GM18526 (cell line): ENCODE data around the gene ENG.
A peak's percentile ranks its signal among the peaks of the same experiment; 100 is the strongest.

Experiments used
- POLR2A ChIP-seq: IDR thresholded peaks from 3 replicates; pipeline ENCODE4 v1.6.1; 2011; ENCODE audit not compliant: insufficient read length; ENCODE audit errors: extremely low read depth

Gene ENG

DNA sequence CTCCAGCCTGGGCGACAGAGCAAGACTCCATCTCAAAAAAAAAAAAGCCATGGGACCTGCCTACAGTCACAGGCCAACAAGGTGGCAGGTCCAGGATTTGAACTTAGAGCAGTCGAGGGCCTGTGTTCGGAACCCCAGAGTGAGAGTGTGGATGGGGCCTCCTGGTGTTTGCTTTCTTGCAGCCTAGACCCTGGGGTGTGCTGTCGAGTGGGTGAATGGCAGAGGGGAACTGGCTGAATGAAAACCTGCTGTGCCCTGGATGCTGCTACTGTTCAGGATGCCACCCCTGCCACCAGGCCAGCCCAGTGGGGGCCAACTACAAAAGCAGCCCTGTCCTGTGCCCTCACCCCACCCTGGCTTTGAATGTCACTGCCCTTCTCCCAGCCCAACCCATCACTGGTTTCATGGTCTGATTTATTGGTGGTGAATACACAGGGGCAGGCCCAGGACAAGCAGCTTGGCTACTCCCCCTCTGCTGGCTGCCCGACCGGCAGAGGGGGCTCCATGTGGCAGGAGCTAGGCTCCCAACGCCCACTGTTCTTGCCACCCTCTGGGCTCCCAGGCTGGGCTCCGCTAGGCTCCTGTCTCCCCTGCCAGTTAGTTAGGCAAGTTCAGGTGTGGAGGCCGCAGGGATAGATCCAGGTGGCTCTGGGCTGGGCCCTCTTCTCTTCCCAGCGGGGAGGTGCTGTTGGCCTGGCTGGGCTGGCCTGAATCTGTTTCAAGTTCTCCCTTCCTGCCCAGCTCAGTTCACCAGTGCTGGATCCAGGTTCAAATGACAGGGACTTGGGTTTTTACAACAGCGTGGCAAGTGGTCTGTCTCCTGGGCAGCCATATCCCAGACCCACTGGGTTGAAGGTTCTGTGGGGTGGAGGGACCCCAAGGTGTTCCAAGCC is 39.6 kb downstream of the ENG start:
- no peak for TF ChIP-seq POLR2A

DNA sequence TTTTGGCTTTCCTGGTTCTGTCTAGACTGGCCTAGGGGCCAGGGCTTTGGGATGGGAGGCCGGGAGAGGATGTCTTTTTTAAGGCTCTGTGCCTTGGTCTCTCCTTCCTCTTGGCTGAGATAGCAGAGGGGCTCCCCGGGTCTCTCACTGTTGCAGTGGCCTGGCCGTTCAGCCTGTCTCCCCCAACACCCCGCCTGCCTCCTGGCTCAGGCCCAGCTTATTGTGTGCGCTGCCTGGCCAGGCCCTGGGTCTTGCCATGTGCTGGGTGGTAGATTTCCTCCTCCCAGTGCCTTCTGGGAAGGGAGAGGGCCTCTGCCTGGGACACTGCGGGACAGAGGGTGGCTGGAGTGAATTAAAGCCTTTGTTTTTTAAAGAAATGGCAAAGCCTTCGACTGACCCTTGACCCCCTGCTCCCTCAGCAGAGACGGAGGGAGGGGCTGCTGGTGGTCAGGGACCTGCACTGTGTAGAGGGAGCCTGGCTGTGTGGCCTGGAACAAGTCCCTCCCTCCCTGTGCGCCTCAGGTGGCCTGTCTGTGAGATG is 40.7 kb downstream of the ENG start:
- no peak for TF ChIP-seq POLR2A

DNA sequence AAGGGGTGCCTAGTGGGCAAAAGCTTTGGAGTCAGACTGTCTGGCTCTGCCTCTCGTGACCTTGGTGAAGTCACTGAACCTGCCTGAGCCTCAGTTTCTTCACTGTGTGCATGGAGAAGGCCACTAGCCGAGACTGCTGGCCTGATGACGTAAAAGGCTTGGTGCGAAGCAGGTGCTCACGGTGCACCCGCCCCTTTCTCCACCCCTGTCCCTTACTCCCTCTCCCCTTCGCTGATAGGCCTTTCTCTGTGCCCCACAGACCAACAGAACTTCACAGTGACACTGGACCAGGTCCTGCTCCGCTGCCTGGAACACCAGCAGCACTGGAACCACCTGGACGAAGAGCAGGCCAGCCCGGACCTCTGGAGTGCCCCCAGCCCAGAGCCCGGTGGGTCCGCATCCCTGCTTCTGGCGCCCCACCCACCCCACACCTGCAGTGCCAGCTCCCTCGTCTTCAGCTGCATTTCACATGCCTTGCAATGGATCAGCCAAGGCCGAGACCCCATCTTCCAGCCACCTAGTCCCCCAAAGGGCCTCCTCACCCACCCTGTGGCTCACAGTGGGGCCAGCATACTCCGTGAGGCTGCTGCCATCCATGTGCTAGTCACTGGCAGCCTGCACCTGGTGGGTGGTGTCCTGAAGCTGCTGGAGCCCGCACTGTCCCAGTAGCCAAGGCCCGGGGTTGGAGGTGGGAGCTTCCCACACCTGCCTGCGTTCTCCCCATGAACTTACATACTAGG is 41.4 kb downstream of the ENG start:
- no peak for TF ChIP-seq POLR2A

DNA sequence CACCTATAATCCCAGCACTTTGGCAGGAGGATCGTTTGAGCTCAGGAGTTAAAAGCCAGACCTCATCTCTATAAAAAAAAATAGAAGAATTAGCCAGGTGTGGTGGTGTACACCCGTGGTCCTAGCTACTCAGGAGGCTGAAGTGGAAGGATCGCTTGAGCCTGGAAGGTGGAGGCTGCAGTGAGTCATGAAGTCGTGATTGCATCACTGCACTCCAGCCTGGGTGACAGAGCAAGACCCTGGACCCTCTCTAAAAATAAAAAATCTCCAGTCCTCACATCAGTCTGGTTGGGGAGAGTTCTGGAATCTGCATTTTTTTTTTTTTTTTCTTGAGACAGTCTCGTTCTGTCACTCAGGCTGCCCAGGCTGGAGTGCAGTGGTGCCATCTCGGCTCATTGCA is 42.4 kb downstream of the ENG start:
- no peak for TF ChIP-seq POLR2A

DNA sequence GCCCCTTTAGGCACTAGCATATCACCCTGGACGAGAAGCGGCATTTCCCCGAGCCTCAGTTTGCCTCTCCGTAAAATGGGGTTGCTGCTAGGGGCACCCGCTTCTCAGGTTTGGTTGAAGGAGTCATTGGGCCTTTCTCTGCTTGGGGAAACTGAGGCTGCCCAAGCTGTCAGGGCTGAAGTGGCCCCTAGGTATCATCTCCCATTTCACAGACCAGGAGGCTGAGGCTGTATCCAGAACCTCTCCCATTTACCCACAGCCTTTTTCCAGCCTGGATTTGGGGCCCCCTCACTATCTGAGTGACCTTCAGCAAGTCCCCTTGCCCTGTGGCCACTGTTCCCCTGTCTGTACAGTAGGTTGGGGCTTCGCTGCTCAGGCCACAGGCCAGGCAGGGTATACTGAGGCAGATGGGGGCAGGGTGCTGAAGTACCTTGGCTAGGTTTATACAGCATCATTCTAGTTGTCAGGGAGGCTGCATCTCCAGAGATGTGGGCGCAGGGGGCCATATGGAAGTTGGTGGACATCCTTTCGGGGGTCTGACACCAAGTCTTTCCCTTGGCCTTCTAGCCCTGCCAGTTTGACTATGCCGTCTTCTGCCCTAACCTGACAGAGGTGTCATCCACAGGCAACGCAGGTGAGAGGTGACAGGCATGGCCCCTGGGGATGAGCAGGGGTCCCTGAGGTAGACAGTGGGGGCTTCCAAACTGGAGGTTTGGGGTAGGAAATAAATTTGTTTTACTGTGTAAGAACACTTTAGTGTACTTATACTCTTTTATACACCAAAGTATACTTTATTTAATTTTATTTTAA is 43.9 kb downstream of the ENG start:
- TF ChIP-seq POLR2A, result no peak

DNA sequence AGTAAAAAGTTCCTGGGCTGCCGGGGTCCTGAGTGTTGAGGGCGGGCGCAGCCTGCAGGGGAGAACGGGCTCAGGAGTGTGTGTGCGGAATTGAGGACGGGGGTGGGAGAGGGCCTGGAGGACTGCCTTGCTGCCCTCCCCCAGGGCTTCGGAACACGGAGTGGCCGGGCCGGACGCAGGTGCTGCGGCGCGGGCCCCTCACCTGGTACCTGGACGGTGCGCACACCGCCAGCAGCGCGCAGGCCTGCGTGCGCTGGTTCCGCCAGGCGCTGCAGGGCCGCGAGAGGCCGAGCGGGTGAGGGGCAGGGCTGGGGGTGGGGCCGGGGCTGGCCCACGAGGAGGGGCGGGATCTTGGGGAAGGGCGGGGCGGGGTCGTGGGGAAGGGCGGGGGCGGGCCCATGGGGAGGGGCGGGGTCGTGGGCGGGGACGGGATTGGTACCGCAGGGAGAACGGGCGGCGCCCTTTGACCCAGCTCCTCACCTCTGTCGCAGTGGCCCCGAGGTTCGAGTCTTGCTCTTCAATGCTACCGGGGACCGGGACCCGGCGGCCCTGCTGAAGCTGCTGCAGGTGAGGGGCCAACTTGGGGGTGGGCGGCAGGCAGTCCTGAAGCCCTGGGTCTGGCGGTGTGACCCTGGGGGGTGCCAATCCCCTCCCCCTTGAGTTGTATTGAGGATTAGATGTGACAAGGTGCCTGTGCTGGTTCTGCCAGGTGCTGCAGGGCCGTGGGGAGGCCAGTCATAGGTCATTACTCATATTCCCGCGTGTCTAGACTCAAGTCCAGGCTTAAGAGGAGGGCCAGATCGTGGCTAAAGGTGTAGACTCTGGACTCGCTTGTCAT is 44.7 kb downstream of the ENG start:
- TF ChIP-seq POLR2A, result no peak

DNA sequence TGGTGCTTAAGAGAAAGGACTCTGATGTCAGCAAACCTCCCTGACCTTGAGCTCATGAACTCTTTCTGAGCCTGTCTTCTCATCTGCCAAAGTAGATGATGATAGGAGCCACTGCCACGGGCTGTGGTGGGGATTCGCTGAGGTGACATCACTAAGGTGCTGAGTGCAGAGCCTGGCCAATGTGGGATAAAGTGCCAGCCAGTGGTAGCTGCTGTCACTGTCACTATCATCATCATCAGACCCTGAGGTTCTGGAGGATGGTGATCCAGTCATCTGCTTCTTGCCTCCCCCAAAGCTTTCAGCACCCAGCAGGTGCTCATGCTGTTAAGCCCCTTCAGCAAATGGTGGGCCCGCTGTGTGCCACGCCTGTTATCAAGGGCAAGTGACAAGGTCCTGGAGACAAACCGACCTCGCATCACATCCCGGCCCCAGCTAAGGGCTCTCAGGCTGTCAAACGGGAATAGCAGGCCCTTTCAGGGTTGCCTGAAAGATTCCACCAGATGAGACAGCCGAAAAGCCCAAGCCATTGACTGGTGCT is 45.4 kb downstream of the ENG start:
- TF ChIP-seq POLR2A, result no peak

DNA sequence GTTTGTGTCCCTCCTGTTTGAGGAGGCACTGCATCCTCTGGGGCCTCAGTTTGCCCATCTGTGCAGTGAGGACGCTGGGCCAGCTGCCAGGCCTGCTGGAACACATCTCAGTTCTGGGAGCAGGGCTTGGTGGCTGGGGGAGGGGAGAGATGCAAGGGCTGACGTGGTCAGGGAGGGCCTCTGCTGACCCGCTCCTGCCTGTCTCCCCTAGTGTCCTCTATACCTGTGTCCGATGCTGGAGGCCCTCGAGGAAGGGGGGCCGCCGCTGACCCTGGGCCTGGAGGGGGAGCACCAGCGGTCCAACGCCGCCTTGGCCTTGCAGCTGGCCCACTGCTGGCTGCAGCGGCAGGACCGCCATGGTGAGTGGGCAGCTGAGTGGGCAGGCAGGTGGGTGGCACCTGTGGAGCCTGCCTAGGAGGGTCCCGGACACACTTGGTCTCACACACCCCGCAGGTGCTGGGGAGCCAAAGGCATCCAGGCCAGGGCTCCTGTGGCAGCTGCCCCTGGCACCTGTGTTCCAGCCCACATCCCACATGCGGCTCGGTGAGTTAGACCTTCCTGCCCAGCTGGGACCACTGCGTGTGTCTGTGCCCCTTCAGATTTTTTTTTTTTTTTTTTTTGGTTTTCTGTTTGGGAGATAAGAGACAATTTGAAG is 46.0 kb downstream of the ENG start:
- TF ChIP-seq POLR2A, result no peak

DNA sequence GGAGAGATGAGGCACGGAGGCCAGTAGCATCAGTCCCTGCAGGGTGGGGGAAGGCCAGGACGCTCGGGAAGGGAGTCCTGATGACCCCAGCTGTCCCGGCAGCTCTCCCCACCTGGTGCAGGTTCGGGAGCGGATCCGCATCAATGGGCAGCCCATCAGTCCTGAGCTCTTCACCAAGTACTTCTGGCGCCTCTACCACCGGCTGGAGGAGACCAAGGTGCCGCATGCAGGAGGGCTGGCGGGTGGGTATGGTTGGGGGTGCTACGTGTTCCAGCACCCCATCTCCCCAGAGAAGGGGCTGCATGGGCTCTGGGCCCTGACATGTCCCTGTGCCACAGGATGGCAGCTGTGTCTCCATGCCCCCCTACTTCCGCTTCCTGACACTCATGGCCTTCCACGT is 47.6 kb downstream of the ENG start:
- TF ChIP-seq POLR2A, result no peak

DNA sequence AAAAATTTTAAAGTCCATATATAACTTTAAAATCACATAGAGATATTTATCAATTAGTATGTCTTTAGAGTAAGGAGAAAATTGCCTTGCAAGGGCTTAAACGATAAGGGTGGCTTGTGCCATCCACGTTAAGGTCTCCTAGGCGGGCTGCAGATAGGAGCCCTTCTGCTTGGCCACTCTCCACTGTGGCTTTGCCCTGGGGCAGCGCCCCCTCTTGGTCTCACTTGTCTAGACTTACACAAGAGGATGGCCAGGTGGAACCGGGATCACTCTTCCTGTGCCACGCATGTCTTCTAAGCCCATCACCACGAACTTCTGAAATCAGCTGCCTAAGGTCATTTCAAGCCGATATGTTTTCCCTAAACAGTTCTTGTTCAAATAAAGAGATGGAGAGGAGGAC is 48.8 kb downstream of the ENG start:
- no peak for TF ChIP-seq POLR2A

DNA sequence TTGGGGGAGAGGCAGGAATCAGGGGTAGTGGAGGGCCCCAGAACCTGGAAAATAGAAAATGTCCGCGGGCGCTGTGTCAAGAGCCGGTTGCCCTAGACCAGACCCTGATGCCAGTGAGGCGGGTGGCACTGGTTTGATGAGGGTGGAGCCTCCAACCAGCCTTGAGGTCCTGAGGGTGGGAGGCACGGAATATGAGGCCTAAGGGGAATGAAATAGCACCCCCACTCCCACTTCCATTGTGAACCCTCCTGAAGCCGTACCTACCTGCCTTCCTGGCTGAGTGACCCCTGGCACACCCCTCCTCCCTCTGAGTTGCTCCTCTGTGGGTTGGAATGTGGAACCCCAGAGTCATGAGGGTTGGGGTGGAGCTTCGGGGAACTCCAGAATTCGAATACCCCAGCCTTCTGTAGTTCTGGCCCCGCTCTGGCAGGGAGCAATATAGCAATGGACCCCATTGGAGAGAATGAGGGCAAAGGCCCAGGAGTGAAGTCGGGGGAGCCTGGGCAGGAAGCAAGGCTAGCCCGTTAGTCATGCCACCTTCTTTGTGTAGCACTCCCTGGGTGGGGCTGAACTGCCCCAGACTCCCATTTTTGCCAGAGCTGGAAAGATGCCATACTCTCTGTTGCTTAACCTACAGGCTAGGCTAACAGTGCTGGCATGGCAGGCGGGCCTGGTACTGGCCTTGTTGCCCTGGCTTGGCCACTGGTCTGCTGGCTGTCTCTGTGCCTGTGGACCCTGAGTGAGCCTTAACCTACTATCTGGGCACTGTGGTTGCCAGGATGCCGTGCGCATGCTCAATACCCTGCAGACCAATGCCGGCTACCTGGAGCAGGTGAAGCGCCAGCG is 50.7 kb downstream of the ENG start:
- no peak for TF ChIP-seq POLR2A

DNA sequence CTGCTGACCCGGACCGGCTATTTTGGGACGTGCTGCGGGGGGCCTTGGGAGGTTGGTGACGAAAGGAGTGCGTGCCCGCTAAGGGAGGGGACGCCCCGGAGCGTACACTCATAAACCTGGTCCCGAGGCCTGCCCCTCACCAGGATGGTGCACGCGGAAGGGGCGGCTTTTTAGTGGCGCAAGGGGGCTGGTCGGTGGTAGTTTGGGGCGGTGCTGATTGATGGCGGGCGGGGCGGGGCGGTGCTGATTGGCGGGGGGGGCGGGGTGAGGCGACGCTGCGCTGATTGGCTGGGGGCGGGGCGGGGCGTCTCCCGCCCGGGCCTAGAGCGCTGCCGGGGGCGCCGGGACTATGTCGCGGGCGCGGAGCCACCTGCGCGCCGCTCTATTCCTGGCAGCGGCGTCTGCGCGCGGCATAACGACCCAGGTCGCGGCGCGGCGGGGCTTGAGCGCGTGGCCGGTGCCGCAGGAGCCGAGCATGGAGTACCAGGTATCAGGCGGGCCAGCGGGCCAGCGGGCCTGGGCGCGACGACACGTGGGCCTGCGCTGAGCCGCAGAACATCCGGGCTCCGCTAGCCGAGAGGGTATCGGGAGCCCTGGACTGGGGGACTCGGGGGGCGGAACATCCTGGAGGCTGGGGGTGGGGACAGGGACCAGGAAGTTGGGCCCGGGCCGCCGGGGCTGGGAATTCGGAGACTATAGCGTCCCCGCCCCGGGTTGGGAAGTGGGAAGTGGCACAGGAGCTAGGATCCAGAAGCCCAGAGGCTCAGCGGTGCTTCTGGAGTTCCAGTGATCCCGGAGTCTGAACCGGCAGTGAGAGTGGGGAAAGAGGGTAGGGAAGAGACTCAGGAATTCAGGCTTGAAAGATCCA is 51.6 kb downstream of the ENG start, which contains the start of gene FPGS:
Gene FPGS (plus strand): TSS at position 307 of the 868 bp plus-strand sequence. CDS start 43 bp downstream, at position 350.
- peak; percentile 92 for TF ChIP-seq POLR2A
